Psoas muscle (tissue), 8 donors: ENCODE results near the gene MBD4. TPM values are rescaled to one million over a fixed set of nuclear protein-coding genes. Genes with fewer than 3 reads are reported as not detected.

Experiments
- ATAC-seq, 4 donors: fragments of 200-7000 bp; cut with Tn5 transposase; one replicate each; pipeline ENCODE4 v1.9.1; 2020; ENCODE audit warnings: moderate library complexity in 3 of 4, mild to moderate bottlenecking in 2 of 4
- DNase-seq, 2 donors: peaks; one replicate each; pipeline ENCODE4 v3.0.0-alpha.2; 2020
- H3K27ac ChIP-seq: fragments of 200-600 bp; one replicate; pipeline ENCODE4 v1.8.0; 2022
- H3K27me3 ChIP-seq, 3 donors: fragments of 200-600 bp in 1 of 3; one replicate each; pipeline versions ENCODE4 v1.6.1 to v1.8.0; 2013 to 2022; ENCODE audit warnings: low read length in 2 of 3, mild to moderate bottlenecking in 2 of 3, moderate library complexity in 1 of 3; ENCODE audit not compliant: insufficient read depth in 3 of 3
- H3K36me3 ChIP-seq, 2 donors: fragments of 200-600 bp in 1 of 2; one replicate each; pipeline versions ENCODE4 v1.6.1 to v1.8.0; 2013 to 2022; ENCODE audit warnings: low read depth in 1 of 2, mild to moderate bottlenecking in 1 of 2, moderate library complexity in 1 of 2; ENCODE audit not compliant: insufficient read depth in 1 of 2
- H3K4me1 ChIP-seq: fragments of 200-600 bp; one replicate; pipeline ENCODE4 v1.8.0; 2022
- H3K4me3 ChIP-seq: fragments of 200-600 bp; one replicate; pipeline ENCODE4 v1.8.0; 2022; ENCODE audit warnings: mild to moderate bottlenecking
- H3K9me3 ChIP-seq: fragments of 200-600 bp; one replicate; pipeline ENCODE4 v1.8.0; 2022
- WGBS, 3 donors: extraction: QIAGEN DNeasy Blood & Tissue Kit; methylation state at CpG; one replicate each; pipeline versions ENCODE4 v1.1.6 to v1.1.7; 2013; 5-methylcytosine and 5-hydroxymethylcytosine counted together
- intact Hi-C, 2 donors: fragments of 100-400 bp; cut with DNase I; formaldehyde crosslinking; loops; one replicate each; pipeline versions ENCODE4 v1.11.0 to v1.14.2; 2022
- polyA plus RNA-seq, 3 donors: library from polyadenylated mRNA; stranded (reverse); fragments of 200-250 nt; gene quantifications; one replicate each; pipeline ENCODE4 v1.2.3, GENCODE V29; 2013
- total RNA-seq, 4 donors: library from RNA; stranded (reverse); fragmentation: NEBNext Ultra II Directional in 2 of 4; extraction: Animal tissue kit (Norgen Biotek cat#: 25700) in 2 of 4; gene quantifications; one replicate each; pipeline versions ENCODE4 v1.2.1 to v1.2.4, GENCODE V29; 2021 to 2023
- TF ChIP-seq, protein P1 (sequence below): fragments of 200-600 bp; IDR thresholded peaks from one replicate; pipeline ENCODE4 v1.8.0; 2022; ENCODE audit warnings: antibody characterized with exemption
- donor health status: healthy with polysubstance abuse.
- donor health status: DM: no; HTN: no; CAD: no; lungs with moderate emphysema.
- donor health status: Bipolar disorder and iron deficiency.
- donor health status: healthy.
- donor health status: DM: yes; HTN: yes; CAD: no.
- donor health status: DM: no; HTN: no; CAD: no.
- donor health status: DM: no; HTN: no; CAD: no.
- donor health status: DM: yes; HTN: yes; CAD: no.

MBD4 gene
- total and polyA plus RNA-seq, 7 donors = 16.0 to 30.4 (median 19.1) TPM

DNA sequence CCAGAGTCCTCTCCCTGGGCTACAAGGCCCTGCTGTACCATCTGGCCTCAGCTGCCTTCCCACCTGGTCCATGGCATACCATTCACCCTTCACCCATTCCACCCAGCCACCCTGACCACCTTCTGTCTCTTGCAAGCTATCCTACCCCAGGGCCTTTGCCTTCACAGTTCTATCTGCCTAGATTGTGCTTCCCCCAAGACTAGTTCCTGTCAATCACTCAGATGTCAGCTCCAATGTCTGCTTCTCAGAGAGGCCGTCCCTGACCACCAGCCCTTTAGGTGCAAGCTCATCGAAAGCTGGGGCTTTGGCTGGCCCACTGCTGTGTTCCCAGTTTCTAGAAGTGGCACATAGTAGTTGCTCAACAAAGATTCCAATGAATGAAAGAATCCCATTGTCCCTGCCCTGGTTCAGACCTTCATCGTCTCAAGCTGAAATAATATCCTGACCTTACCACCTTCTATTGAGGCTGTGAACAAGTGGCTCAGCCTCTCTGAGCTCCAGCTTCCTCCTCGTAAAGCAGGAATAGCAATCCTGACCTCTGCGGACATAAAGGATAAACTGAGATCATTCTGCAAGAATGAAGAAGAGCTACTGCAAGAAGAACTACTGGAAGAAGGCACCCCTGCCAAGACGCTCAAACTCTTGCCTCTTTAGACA lies 27.1 kb downstream of the MBD4 start:
- H3K9me3 ChIP-seq = no peaks in the 10 kb centered on the region
- no peak for ATAC-seq
- TF ChIP-seq, protein P1, sequence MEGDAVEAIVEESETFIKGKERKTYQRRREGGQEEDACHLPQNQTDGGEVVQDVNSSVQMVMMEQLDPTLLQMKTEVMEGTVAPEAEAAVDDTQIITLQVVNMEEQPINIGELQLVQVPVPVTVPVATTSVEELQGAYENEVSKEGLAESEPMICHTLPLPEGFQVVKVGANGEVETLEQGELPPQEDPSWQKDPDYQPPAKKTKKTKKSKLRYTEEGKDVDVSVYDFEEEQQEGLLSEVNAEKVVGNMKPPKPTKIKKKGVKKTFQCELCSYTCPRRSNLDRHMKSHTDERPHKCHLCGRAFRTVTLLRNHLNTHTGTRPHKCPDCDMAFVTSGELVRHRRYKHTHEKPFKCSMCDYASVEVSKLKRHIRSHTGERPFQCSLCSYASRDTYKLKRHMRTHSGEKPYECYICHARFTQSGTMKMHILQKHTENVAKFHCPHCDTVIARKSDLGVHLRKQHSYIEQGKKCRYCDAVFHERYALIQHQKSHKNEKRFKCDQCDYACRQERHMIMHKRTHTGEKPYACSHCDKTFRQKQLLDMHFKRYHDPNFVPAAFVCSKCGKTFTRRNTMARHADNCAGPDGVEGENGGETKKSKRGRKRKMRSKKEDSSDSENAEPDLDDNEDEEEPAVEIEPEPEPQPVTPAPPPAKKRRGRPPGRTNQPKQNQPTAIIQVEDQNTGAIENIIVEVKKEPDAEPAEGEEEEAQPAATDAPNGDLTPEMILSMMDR = no peak
- H3K36me3 ChIP-seq = no peaks in the 10 kb centered on the region
- no peak overlapping the region for H3K27ac ChIP-seq
- WGBS, 3 donors = 81 to 82% (median 82%) methylated on average over 6 of the region's 6 CpGs
- H3K27me3 ChIP-seq = no peaks in the 10 kb centered on the region
- no peak for DNase-seq
- no peak overlapping the region for H3K4me3 ChIP-seq
- intact Hi-C loops = no loop called here
- no peaks in the 10 kb centered on the region for H3K4me1 ChIP-seq

- H3K27me3 ChIP-seq = no peaks in the 10 kb centered on the region
- no peak for DNase-seq
- ATAC-seq = no peak
- H3K9me3 ChIP-seq = no peaks in the 10 kb centered on the region
- 78 to 91% (median 87%) methylated on average over 17 of the region's 17 CpGs for WGBS, 3 donors
- H3K36me3 ChIP-seq = no peaks in the 10 kb centered on the region
- intact Hi-C loops = no loop called here
- no peak overlapping the region for H3K4me3 ChIP-seq
- no peak overlapping the region for H3K27ac ChIP-seq
- H3K4me1 ChIP-seq = no peaks in the 10 kb centered on the region
- TF ChIP-seq, protein P1 = no peak
Measured at GRCh38 chr3:129410971-129411370, 28.8 kb downstream of the MBD4 start.

DNA sequence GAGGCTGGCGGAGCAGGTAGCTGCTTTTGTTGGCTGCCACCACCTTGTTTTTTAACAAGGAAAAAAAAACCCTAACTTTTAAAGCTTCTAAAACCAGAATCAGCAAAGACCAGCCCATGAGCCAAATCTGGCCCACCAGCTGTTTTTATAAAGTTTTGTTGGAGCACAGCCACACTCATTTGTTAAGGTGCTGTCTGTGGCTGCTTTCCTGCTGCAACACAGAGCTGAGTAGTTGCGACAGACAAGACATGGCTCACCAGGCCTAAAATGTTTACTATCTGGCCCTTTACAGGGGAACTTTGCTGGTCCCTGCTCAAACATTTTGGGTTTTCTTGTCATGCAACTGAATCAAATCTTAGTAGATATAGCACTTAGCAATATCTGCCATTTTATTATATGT lies 30.2 kb downstream of the MBD4 start:
- no peaks in the 10 kb centered on the region for H3K27me3 ChIP-seq

DNA sequence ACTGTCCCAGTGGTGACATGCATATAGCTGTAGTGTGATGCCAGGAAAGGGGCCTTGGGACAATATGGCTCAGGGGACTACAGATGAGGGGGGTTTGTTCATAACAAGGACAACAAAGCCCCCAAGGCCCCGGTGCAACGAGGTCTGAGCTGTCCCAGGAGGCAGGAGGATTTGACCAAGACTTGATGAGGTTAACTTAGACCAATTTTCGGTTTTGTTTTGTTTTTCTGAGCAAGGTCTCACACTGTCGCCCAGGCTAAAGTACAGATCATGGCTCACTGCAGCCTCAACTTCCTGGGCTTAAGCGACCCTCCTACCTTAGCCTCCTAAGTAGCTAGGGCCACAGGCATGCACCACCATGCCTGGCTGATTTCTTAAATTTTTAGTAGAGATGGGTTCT lies 35.1 kb downstream of the MBD4 start:
- Histone ChIP-seq H3K36me3 (no peaks in the 10 kb centered on the region), H3K27ac (no peak overlapping the region), H3K4me1 (no peaks in the 10 kb centered on the region), H3K27me3 (no peaks in the 10 kb centered on the region), H3K9me3 (no peaks in the 10 kb centered on the region), H3K4me3 (no peak overlapping the region)
- no peak for ATAC-seq
- TF ChIP-seq, protein P1 = no peak
- no peak for DNase-seq
- intact Hi-C loops = no loop called here
- 79 to 85% (median 84%) methylated on average over 5 of the region's 5 CpGs for WGBS, 3 donors

More for the DNA sequence above, 30.2 kb downstream of the MBD4 start:
- H3K4me1 ChIP-seq = no peaks in the 10 kb centered on the region
- H3K36me3 ChIP-seq = no peaks in the 10 kb centered on the region
- intact Hi-C loops = no loop called here
- ATAC-seq = no peak
- DNase-seq = no peak
- TF ChIP-seq, protein P1 = no peak
- H3K4me3 ChIP-seq = no peak overlapping the region
- WGBS, 3 donors = 67 to 73% (median 70%) methylated on average over 2 of the region's 2 CpGs
- no peaks in the 10 kb centered on the region for H3K9me3 ChIP-seq
- no peak overlapping the region for H3K27ac ChIP-seq

DNA sequence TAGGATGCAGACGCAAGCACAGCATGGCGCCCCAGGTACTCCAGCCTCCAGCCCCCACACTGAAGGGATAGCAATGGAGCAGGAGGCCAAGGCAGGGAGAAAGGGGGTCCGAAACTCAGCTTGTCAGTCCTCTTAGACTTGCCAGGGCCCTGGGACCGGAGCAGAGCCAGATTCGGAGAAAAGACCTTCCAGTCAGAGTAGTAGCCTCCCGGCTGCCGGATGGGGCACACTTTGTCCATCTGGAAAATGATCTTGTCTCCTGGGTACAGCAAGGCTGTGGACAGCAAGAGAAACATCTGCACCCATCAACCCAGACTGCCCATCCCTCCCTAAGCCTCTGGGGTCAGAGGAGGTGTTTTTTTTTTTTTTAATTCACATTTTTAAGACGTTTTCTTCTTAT lies 35.6 kb downstream of the MBD4 start:
- TF ChIP-seq, protein P1 = no peak
- WGBS, 3 donors = 78 to 87% (median 80%) methylated on average over 8 of the region's 8 CpGs
- no peak for ATAC-seq

More for the DNA sequence above, 35.6 kb downstream of the MBD4 start:
- intact Hi-C loops = no loop called here
- no peaks in the 10 kb centered on the region for H3K36me3 ChIP-seq
- H3K27ac ChIP-seq = no peak overlapping the region
- H3K4me1 ChIP-seq = no peaks in the 10 kb centered on the region
- H3K4me3 ChIP-seq = no peak overlapping the region
- H3K27me3 ChIP-seq = no peaks in the 10 kb centered on the region
- DNase-seq = no peak
- no peaks in the 10 kb centered on the region for H3K9me3 ChIP-seq
